T-helper 17 cell (primary cell): ENCODE measurements around the gene TMIE. TPM values are rescaled to one million over a fixed set of nuclear protein-coding genes. Genes with fewer than 3 reads are reported as not detected.

Source experiments
- ATAC-seq: fragments of 150-1000 bp; cut with Tn5 transposase; 2 replicates; pipeline ENCODE4 v1.10.0; 2021; ENCODE audit warnings: mild to moderate bottlenecking, moderate library complexity
- DNase-seq, 3 donors: peaks; one replicate each; pipeline versions ENCODE4 v3.0.0 to v3.0.0-alpha.2; 2020 to 2021
- H3K9me3 ChIP-seq: one replicate; pipeline ENCODE4 v1.7.0; 2013; ENCODE audit warnings: low read length, mild to moderate bottlenecking; ENCODE audit not compliant: control insufficient read depth, poor library complexity, severe bottlenecking
- H3K27ac Mint-ChIP-seq: one replicate; pipeline ENCODE4 v1.8.0; 2022; ENCODE audit warnings: mild to moderate bottlenecking, moderate library complexity, mixed read lengths
- H3K27me3 Mint-ChIP-seq: one replicate; pipeline ENCODE4 v1.8.0; 2022; ENCODE audit warnings: mixed read lengths
- H3K36me3 Mint-ChIP-seq: one replicate; pipeline ENCODE4 v1.8.0; 2022; ENCODE audit warnings: low read depth, mixed read lengths
- H3K4me1 Mint-ChIP-seq: one replicate; pipeline ENCODE4 v1.8.0; 2022; ENCODE audit warnings: mild to moderate bottlenecking, mixed read lengths
- H3K4me3 Mint-ChIP-seq: one replicate; pipeline ENCODE4 v1.8.0; 2022; ENCODE audit warnings: mild to moderate bottlenecking, moderate library complexity, mixed read lengths
- total RNA-seq, 4 donors: library from RNA in 2 of 4; stranded (reverse) in 2 of 4; gene quantifications; one replicate each; pipeline ENCODE4 v1.2.3 and lab custom pipeline; 2022 to 2026

Gene TMIE
- total RNA-seq, 2 donors from 2014 or later, result 0.86 to 1.3 TPM

DNA sequence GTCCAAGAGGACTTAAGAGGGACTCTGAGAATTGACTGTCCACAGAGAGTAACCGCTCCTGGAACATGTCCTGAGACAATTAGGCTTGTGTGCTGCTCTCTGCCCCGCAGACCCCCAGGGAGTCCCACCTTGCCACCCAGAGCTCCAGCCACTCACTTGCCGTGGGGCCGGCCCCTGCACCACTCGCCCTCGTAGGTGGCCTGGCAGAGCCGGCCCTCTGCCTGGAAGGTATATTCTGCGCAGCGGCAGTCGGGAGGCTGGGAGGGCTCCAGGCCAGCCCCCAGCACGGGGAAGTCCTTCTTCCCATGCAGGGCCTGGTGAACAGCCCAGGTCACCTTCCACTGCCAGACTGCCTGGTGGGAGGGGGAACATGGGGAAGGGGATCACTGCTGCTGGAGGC is 18.2 kb upstream of the TMIE start:
- Mint-ChIP-seq H3K36me3 (peaks cover 12% of the 10 kb centered on the region), H3K27ac (no peak overlapping the region), H3K4me3 (no peak overlapping the region), H3K4me1 (peaks cover 5% of the 10 kb centered on the region), H3K27me3 (no peaks in the 10 kb centered on the region)
- ATAC-seq, result no peak
- no peak for DNase-seq
- H3K9me3 ChIP-seq, result no peaks in the 10 kb centered on the region

GRCh38 chr3:46684891-46685290 is 16.3 kb upstream of the TMIE start:
- Mint-ChIP-seq H3K4me3 (no peak overlapping the region), H3K27me3 (no peaks in the 10 kb centered on the region), H3K36me3 (peaks cover 10% of the 10 kb centered on the region), H3K27ac (no peak overlapping the region), H3K4me1 (peaks cover 7% of the 10 kb centered on the region)
- no peaks in the 10 kb centered on the region for H3K9me3 ChIP-seq
- DNase-seq (no peak), ATAC-seq (no peak)

- Mint-ChIP-seq H3K27me3 (no peaks in the 10 kb centered on the region), H3K4me3 (no peak overlapping the region), H3K27ac (no peak overlapping the region), H3K36me3 (peaks cover 8% of the 10 kb centered on the region), H3K4me1 (peaks cover 11% of the 10 kb centered on the region)
- H3K9me3 ChIP-seq, result no peaks in the 10 kb centered on the region
- DNase-seq, result no peak
- no peak for ATAC-seq
These were observed 15.7 kb upstream of the TMIE start for GRCh38 chr3:46685446-46685845.

DNA sequence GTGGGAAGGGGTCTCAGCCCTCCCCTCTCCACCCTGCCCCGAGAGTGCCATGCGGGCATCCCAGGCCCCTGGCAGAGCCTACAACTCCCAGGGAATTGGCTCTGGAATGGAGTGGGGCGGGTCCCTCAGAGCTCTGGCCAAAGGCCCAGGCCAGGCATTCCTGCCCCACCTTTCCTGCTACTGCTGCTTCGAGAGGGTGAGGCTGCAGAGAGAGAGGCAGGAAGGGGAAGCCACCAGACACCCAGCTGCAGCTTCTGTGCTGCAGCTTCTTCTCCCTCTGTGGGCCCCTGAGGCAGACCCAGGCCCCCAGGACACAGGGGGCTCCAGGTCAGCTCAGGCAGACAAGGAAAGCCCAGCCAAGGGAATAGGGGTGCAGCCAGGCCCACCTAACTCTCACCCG is 10.4 kb upstream of the TMIE start:
- Mint-ChIP-seq H3K4me3 (peak overlapping the region; percentile 92), H3K4me1 (peaks cover 41% of the 10 kb centered on the region), H3K27me3 (no peaks in the 10 kb centered on the region), H3K27ac (peak overlapping the region; percentile 81), H3K36me3 (peaks cover 1% of the 10 kb centered on the region)
- DNase-seq, result no peak
- H3K9me3 ChIP-seq, result no peaks in the 10 kb centered on the region
- ATAC-seq, result no peak

GRCh38 chr3:46692566-46692990 is 8.6 kb upstream of the TMIE start:
- no peak for DNase-seq
- no peak for ATAC-seq
- H3K4me1 Mint-ChIP-seq, result peaks cover 51% of the 10 kb centered on the region
- peak overlapping the region; percentile 78 for H3K27ac Mint-ChIP-seq
- no peaks in the 10 kb centered on the region for H3K36me3 Mint-ChIP-seq
- no peaks in the 10 kb centered on the region for H3K9me3 ChIP-seq
- no peaks in the 10 kb centered on the region for H3K27me3 Mint-ChIP-seq
- peak overlapping the region; percentile 92 for H3K4me3 Mint-ChIP-seq

DNA sequence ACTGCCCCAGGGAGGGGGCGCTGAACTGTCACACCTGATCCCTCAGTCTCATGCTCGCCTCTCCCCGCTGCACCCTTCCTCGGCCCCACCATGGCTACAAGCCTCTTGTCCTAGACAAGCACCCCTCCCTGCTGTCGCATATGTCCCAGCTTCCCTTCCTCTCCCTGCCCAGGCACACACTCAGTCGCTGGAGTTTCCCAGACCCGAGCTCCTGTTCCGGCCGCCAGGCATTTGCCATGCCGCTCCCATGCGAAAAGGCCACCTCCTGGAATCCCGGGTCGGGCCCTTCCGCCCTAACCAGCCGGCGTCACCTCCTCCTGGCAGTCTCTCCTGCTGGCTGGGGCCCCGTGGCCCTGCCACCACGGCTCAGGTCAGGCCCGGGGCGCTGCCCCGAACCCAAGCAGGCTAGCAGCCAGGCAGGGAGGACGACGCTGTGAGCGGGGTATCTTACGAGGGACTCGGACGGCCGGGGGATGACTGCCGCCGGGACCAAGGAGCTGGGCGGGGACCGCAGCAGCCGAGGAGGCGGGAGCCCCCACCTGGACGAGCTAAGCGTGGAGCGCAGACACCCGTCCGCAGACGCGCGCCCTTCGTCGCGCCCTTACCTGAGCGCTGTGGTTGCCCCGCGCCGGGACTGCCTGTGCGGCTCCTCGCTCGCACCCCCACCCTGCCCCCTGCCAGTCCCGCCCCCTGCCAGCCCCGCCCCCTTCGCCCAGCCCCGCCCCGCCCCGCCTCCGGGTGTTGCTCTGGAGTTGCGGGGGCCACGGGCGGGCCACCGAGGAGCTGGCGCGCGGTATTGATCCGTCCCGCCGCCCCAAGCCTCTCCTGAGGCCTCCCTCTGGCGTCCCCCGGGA is 7.9 kb upstream of the TMIE start, which contains the start of gene ALS2CL:
ALS2CL (minus strand) TSS at position 642 of the 854 bp plus-strand sequence. CDS start 4,239 bp downstream, outside the sequence.
- Mint-ChIP-seq H3K4me1 (peaks cover 53% of the 10 kb centered on the region), H3K27me3 (no peaks in the 10 kb centered on the region), H3K27ac (peak within 1 kb of the TSS; percentile 78), H3K36me3 (no peaks in the 10 kb centered on the region), H3K4me3 (peak within 1 kb of the TSS; percentile 92)
- peak; percentile 85 for ATAC-seq
- H3K9me3 ChIP-seq, result no peaks in the 10 kb centered on the region
- peak; percentile 63 to 80 (median 78) for DNase-seq

DNA sequence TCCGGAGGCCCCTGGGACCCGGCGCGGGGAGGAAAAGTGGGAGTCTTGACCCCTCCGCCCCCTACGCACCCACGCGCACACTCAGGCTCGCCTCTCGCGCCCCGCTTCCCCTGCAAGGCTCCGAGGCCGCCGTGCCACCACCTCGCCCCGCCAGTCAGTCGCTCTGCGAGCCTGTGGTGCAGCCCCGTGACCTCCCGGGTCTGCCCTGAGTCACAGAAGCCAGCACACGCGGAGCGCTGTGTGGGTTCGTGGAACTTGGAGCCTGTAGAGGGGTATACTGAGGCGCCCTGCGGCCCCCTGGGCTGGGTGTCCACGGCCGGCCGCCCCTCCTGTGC is 7.3 kb upstream of the TMIE start:
- peak overlapping the region; percentile 92 for H3K4me3 Mint-ChIP-seq
- DNase-seq (peak in 1 of 3 donors; percentile 22), ATAC-seq (peak; percentile 55)
- peak overlapping the region; percentile 60 for H3K27ac Mint-ChIP-seq
- no peaks in the 10 kb centered on the region for H3K36me3 Mint-ChIP-seq
- no peaks in the 10 kb centered on the region for H3K27me3 Mint-ChIP-seq
- no peaks in the 10 kb centered on the region for H3K9me3 ChIP-seq
- H3K4me1 Mint-ChIP-seq, result peaks cover 53% of the 10 kb centered on the region

DNA sequence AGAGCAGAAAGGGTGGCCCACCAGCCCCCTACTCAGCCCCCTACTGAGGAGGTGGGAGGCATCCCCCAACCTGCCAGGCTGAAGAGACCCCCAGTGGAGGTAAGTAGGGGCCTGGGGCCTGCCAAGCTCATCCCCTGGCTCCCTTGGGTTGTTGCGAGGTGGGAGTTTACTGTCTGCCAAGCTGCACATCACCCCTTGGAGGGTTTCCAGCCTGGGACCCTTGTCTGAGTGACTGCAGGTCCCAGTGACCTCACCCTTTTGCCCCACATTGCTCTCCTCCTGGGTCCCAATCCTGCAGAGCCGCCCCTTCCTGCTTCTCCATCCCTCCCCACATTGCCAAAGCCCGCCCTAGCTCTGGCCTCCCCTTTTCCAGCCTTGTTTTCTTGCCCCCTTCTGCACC is 6.7 kb upstream of the TMIE start:
- Mint-ChIP-seq H3K27me3 (no peaks in the 10 kb centered on the region), H3K4me3 (peak overlapping the region; percentile 92), H3K4me1 (peaks cover 54% of the 10 kb centered on the region), H3K36me3 (no peaks in the 10 kb centered on the region), H3K27ac (peak overlapping the region; percentile 83)
- no peaks in the 10 kb centered on the region for H3K9me3 ChIP-seq
- DNase-seq (no peak), ATAC-seq (no peak)

DNA sequence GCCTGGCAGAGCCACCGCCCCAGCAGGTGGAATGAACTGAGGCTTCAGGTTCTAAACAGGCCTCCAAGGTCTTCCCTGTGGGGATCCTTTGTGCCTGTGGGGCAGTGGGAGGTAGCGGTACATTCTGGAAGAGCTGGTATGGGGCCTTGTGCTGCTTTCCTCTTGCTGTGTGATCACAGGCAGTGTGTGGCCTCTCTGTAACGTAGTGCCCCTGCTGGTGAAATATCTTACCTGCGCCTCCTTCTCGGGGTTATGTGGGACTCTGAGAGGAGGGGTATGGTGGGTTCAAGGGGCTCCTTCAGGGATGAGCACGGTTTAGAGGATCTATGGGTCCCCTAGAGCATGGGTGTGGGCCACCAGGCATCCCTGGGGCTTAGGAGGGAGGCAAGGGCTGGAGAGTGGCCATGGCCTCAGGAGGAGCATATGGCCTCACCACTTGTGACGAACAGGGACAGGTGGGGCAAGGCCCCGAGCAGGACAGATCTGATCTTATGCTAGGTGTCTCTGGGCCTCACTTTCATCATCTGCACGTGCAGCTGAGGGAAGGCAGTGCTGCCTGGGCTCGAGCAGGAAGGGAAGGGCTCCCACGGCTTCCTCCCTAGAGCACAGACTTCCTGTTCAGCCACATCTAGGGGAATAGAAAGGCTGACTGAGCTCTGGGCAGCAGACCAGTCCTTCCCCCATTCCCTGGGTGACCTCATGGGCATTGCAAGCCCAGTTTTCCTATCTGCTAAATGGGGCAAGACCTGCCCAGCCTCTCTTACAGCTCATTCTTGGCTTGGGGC is 5.8 kb upstream of the TMIE start:
- no peaks in the 10 kb centered on the region for H3K9me3 ChIP-seq
- peak in 1 of 3 donors; percentile 24 for DNase-seq
- Mint-ChIP-seq H3K36me3 (no peaks in the 10 kb centered on the region), H3K4me3 (peak overlapping the region; percentile 92), H3K27ac (peak overlapping the region; percentile 83), H3K27me3 (no peaks in the 10 kb centered on the region), H3K4me1 (peaks cover 49% of the 10 kb centered on the region)
- ATAC-seq, result peak; percentile 30

- ATAC-seq (no peak), DNase-seq (no peak)
- peaks cover 42% of the 10 kb centered on the region for H3K4me1 Mint-ChIP-seq
- no peaks in the 10 kb centered on the region for H3K36me3 Mint-ChIP-seq
- H3K27me3 Mint-ChIP-seq, result no peaks in the 10 kb centered on the region
- peak overlapping the region; percentile 83 for H3K27ac Mint-ChIP-seq
- H3K4me3 Mint-ChIP-seq, result peak overlapping the region; percentile 92
- H3K9me3 ChIP-seq, result no peaks in the 10 kb centered on the region
These were observed 5.0 kb upstream of the TMIE start for GRCh38 chr3:46695962-46696894.

DNA sequence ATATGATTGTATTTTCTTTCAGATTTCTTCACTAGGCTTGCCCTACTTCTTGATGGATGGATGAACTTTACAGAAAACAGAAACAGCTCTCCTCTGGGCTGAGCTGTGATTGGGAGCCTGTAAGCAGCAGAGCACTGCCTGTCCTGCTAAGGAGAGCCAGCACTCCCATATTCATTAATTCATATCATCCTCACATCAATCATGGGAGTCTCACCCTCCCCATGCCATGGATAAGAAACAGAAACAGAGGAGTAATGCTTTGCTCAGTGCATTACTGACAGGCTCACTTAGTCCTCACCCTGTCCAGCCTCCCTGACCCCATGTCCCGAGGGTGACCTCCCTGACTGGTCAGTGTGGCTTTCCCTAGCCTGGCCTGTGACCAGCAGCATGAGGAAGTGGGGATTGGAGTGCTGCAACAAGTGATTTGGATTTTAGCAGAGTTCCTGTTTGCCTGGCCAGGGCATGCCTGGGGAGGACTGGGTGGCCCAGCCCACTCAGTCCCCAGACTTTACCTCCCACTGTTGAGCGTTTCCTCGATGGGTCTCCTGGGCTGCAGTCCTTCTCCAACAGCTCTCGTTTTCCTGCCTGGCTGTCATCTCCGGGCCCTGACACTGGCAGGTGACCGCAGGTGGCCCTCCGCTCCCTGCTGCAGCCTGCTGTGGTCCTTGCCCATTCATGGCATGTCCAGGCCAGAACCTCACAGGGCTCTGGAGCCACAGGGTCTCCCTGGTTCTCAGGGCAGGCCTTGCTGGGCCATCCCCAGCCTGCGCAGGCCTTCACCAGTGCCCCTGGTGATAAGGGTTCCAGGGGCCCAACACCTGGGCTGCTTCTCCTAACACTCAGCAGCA is 1.3 kb upstream of the TMIE start:
- no peaks in the 10 kb centered on the region for H3K36me3 Mint-ChIP-seq
- H3K4me3 Mint-ChIP-seq, result no peak overlapping the region
- H3K4me1 Mint-ChIP-seq, result peaks cover 32% of the 10 kb centered on the region
- ATAC-seq (no peak), DNase-seq (no peak)
- no peak overlapping the region for H3K27ac Mint-ChIP-seq
- H3K9me3 ChIP-seq, result no peaks in the 10 kb centered on the region
- H3K27me3 Mint-ChIP-seq, result no peaks in the 10 kb centered on the region

DNA sequence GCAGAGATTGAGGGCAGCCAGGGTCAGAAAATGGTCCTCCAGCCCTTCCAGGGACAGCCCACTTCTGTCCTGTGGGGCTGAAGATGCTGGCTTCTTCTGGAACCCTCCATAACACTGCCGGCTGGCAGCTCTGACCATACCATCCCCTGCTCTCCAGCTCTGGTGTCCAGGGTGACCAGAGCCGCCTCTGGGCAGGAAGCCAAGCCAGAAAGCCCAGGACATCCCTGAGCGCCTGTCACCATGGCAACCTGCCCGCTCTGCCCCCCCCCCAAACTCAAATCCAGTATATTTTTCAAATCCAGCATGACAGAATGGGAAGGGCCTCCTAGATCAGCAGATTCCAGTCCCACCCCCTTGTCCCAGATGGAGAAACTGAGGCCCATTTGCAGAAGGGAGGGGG is 420 bp upstream of the TMIE start:
- H3K4me3 Mint-ChIP-seq, result peak overlapping the region; percentile 64
- ATAC-seq (no peak), DNase-seq (no peak)
- H3K9me3 ChIP-seq, result no peaks in the 10 kb centered on the region
- no peaks in the 10 kb centered on the region for H3K27me3 Mint-ChIP-seq
- H3K4me1 Mint-ChIP-seq, result peaks cover 26% of the 10 kb centered on the region
- no peaks in the 10 kb centered on the region for H3K36me3 Mint-ChIP-seq
- H3K27ac Mint-ChIP-seq, result no peak overlapping the region
